ENCODE measurements around the gene COL5A1. TPM values are rescaled to one million over a fixed set of nuclear protein-coding genes. Genes with fewer than 3 reads are reported as not detected.

COL5A1 gene
- total RNA-seq, 1 donor from 2014 or later = 6.1 TPM

- Mint-ChIP-seq H3K4me1 (peaks cover 5% of the 10 kb centered on the region), H3K36me3 (no peaks in the 10 kb centered on the region), H3K9me3 (peaks cover 2% of the 10 kb centered on the region), H3K27me3 (ENCODE audit: insufficient read depth, low read depth) (peaks cover 4% of the 10 kb centered on the region), H3K27ac (no peak overlapping the region), H3K4me3 (no peak overlapping the region)
- Histone ChIP-seq H3K9me3 (ENCODE audit: low read depth) (no peaks in the 10 kb centered on the region), H3K36me3 (no peaks in the 10 kb centered on the region), H3K79me2 (ENCODE audit: low read depth) (no peaks in the 10 kb centered on the region), H3K4me2 (no peak overlapping the region), H3K9ac (no peak overlapping the region), H3K4me3 (no peak overlapping the region), H2AFZ (replicated peaks) (no peak overlapping the region), H4K20me1 (ENCODE audit: low read depth) (no peaks in the 10 kb centered on the region), H3F3A (ENCODE audit: low read depth) (peaks cover 22% of the 10 kb centered on the region), H3K27me3 (no peaks in the 10 kb centered on the region), H3K27ac (no peak overlapping the region), H3K4me1 (no peaks in the 10 kb centered on the region)
- no peak for TF ChIP-seq CTCF (IDR thresholded peaks at IDR 0.05)
- TF ChIP-seq EZH2 (IDR thresholded peaks at IDR 0.05) = no peak
- TF ChIP-seq EZH2phosphoT487 (IDR thresholded peaks at IDR 0.05) = no peak
- no peak for DNase-seq (ENCODE audit: low spot score)
Measured at GRCh38 chr9:134597041-134597913, 44.3 kb upstream of the COL5A1 start.

- Histone ChIP-seq H4K20me1 (ENCODE audit: low read depth) (no peaks in the 10 kb centered on the region), H3K27ac (no peak overlapping the region)
- H3K27me3 Mint-ChIP-seq (ENCODE audit: insufficient read depth, low read depth) = peaks cover 2% of the 10 kb centered on the region
Measured at GRCh38 chr9:134597957-134598883, 43.4 kb upstream of the COL5A1 start.

GRCh38 chr9:134598884-134599245 lies 42.7 kb upstream of the COL5A1 start:
- H3K4me1 Mint-ChIP-seq = peaks cover 3% of the 10 kb centered on the region
- H3K36me3 Mint-ChIP-seq = no peaks in the 10 kb centered on the region
- no peak overlapping the region for H3K4me3 Mint-ChIP-seq
- H3K27me3 Mint-ChIP-seq (ENCODE audit: insufficient read depth, low read depth) = peaks cover 2% of the 10 kb centered on the region
- Histone ChIP-seq H3F3A (ENCODE audit: low read depth) (peaks cover 22% of the 10 kb centered on the region), H3K4me2 (no peak overlapping the region), H3K4me3 (no peak overlapping the region), H4K20me1 (ENCODE audit: low read depth) (no peaks in the 10 kb centered on the region), H3K9me3 (ENCODE audit: low read depth) (no peaks in the 10 kb centered on the region), H3K27ac (no peak overlapping the region), H3K9ac (no peak overlapping the region), H3K27me3 (no peaks in the 10 kb centered on the region), H3K36me3 (no peaks in the 10 kb centered on the region), H3K4me1 (no peaks in the 10 kb centered on the region), H3K79me2 (ENCODE audit: low read depth) (no peaks in the 10 kb centered on the region), H2AFZ (replicated peaks) (peak overlapping the region; percentile 19)
- TF ChIP-seq EZH2phosphoT487 (IDR thresholded peaks at IDR 0.05) (no peak), EZH2 (IDR thresholded peaks at IDR 0.05) (no peak), CTCF (IDR thresholded peaks at IDR 0.05) (no peak)
- no peak overlapping the region for H3K27ac Mint-ChIP-seq
- peaks cover 2% of the 10 kb centered on the region for H3K9me3 Mint-ChIP-seq
- no peak for DNase-seq (ENCODE audit: low spot score)

More at GRCh38 chr9:134597957-134598883, 43.4 kb upstream of the COL5A1 start:
- TF ChIP-seq EZH2phosphoT487 (IDR thresholded peaks at IDR 0.05) (no peak), EZH2 (IDR thresholded peaks at IDR 0.05) (no peak), CTCF (IDR thresholded peaks at IDR 0.05) (no peak)
- Histone ChIP-seq H2AFZ (replicated peaks) (peak overlapping the region; percentile 19), H3K4me3 (no peak overlapping the region), H3K9me3 (ENCODE audit: low read depth) (no peaks in the 10 kb centered on the region), H3K27me3 (no peaks in the 10 kb centered on the region), H3K79me2 (ENCODE audit: low read depth) (no peaks in the 10 kb centered on the region), H3F3A (ENCODE audit: low read depth) (peaks cover 22% of the 10 kb centered on the region), H3K36me3 (no peaks in the 10 kb centered on the region), H3K9ac (no peak overlapping the region), H3K4me2 (no peak overlapping the region), H3K4me1 (no peaks in the 10 kb centered on the region)
- peaks cover 2% of the 10 kb centered on the region for H3K9me3 Mint-ChIP-seq
- DNase-seq (ENCODE audit: low spot score) = peak; percentile 28
- no peak overlapping the region for H3K27ac Mint-ChIP-seq
- no peaks in the 10 kb centered on the region for H3K36me3 Mint-ChIP-seq
- no peak overlapping the region for H3K4me3 Mint-ChIP-seq
- H3K4me1 Mint-ChIP-seq = peaks cover 3% of the 10 kb centered on the region
